ENCODE data around the gene SNX30. TPM values are rescaled to one million over a fixed set of nuclear protein-coding genes. Genes with fewer than 3 reads are reported as not detected.

Gene SNX30
- total RNA-seq, 1 experiment from 2014 or later, result 6.4 TPM

DNA sequence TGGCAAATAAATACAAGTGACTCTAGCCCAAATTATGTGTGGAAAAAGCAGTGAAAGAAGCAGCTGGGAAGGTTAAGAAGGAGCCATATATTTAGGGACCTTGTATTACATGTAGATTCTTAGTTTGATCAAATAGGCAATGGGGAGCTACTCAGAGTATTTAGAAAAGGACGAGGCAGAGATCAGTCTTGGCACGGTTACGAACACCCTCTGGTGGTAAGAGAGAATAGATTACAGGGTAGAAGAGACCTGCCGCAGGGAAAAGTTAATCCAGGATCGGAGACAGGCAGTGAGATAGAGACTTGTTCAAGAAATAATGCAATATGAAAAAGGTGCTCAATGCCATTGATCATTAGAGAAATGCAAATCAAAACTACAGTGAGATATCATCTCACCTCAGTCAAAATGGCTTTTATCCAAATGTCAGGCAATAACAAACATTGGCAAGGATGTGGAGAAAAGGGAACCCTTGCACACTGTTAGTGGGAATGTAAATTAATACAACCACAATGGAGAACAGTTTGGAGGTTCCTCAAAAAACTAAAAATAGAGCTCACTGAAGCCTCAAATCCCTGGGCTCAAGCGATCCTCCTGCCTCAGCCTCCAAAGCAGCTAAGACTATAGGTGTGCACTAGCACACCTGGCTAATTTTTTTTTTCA is 44.7 kb upstream of the SNX30 start:
- DNase-seq (peak; percentile 35), ATAC-seq (peak; percentile 49; the same call in 1 of the 2 replicates)
- Histone ChIP-seq H3K27me3 (ENCODE audit: low read length) (no peaks in the 10 kb centered on the region), H3K4me1 (ENCODE audit: insufficient read depth, low read length) (no peaks in the 10 kb centered on the region), H3F3A (ENCODE audit: low read length, unreplicated experiment) (no peaks in the 10 kb centered on the region), H4K20me1 (ENCODE audit: low read length) (no peaks in the 10 kb centered on the region), H3K9me2 (replicated peaks; ENCODE audit: low read length) (no peaks in the 10 kb centered on the region), H3K4me3 (ENCODE audit: low read length) (no peak overlapping the region), H3K27ac (ENCODE audit: low read length) (no peak overlapping the region), H3K79me2 (ENCODE audit: low read length) (peaks cover 32% of the 10 kb centered on the region), H3K9ac (ENCODE audit: low read length) (no peak overlapping the region), H3K36me3 (ENCODE audit: low read depth, low read length) (peaks cover 7% of the 10 kb centered on the region; the same call in 1 of the 2 replicates), H3K9me3 (ENCODE audit: low read length) (no peaks in the 10 kb centered on the region), H3K4me2 (ENCODE audit: low read length) (no peak overlapping the region), H2AFZ (ENCODE audit: low read length) (no peak overlapping the region)
- TF ChIP-seq EZH2phosphoT487 (IDR thresholded peaks at IDR 0.05; ENCODE audit: borderline replicate concordance, low read length), result no peak
- TF ChIP-seq CTCF (conservative IDR thresholded peaks at IDR 0.05; ENCODE audit: low read depth, low read length), result peak; percentile 48
- TF ChIP-seq EZH2 (IDR thresholded peaks at IDR 0.05; ENCODE audit: low read length, unreplicated experiment), result no peak
- CTCF ChIA-PET, result interaction anchor here (0.7 to 1.0 kb wide), 2 partner anchors 114 to 217 kb away, joined by 3 read pairs; no protein-coding TSS in a partner anchor
- POLR2A ChIA-PET (ENCODE audit: unreplicated experiment), result no interaction called here
- intact Hi-C loops (cut with micrococcal nuclease), result loop anchor here (2.0 kb wide), 1 partner anchor 219 kb away; the partner anchor contains the start of gene KIAA1958
- BruUV-seq (replicated peaks), result no TSS peak

DNA sequence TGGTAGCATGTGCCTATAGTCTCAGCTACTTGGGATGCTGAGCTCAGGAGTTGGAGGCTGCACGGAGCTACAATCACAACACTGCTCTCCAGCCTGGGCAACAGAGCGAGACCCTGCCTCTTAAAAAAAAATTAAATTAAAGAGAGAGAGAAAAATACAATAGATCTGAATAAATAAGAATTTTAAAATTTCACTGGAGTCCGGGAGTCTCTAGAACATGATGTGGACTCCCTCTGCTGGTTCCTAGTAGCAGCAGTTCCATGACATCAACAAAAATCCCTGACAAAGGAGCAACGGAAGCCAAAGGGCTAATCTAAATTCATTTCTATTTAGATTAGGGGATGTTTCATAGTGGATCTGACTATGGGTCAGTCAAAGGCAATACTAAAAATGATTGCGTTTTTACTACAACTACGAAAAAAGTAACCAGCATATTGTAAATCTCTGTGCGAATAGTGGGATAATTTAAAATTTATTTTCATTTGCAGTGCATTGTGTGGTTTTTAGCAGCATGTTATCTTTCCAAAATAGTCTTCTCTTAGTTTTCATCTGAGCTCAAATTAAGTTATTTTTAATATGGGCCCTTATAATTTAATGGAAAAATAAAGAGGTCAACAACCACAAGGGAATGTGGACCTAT is 39.4 kb upstream of the SNX30 start:
- no peak overlapping the region for H3K4me3 ChIP-seq (ENCODE audit: low read length)
- no peak overlapping the region for H3K9ac ChIP-seq (ENCODE audit: low read length)
- H3K4me2 ChIP-seq (ENCODE audit: low read length), result no peak overlapping the region
- no peaks in the 10 kb centered on the region for H3K4me1 ChIP-seq (ENCODE audit: insufficient read depth, low read length)
- no peaks in the 10 kb centered on the region for H3K9me2 ChIP-seq (replicated peaks; ENCODE audit: low read length)
- ChIA-PET CTCF (no interaction called here), POLR2A (ENCODE audit: unreplicated experiment) (no interaction called here)
- no peak overlapping the region for H2AFZ ChIP-seq (ENCODE audit: low read length)
- H3K36me3 ChIP-seq (ENCODE audit: low read depth, low read length), result peaks cover 16% of the 10 kb centered on the region
- H3K27me3 ChIP-seq (ENCODE audit: low read length), result no peaks in the 10 kb centered on the region
- no peak overlapping the region for H3K27ac ChIP-seq (ENCODE audit: low read length)
- peak; percentile 27 for DNase-seq
- intact Hi-C loops (cut with micrococcal nuclease), result loop anchor here (5.0 kb wide), 1 partner anchor 624 kb away; no protein-coding TSS in a partner anchor
- H3F3A ChIP-seq (ENCODE audit: low read length, unreplicated experiment), result no peaks in the 10 kb centered on the region
- TF ChIP-seq EZH2 (IDR thresholded peaks at IDR 0.05; ENCODE audit: low read length, unreplicated experiment) (no peak), EZH2phosphoT487 (IDR thresholded peaks at IDR 0.05; ENCODE audit: borderline replicate concordance, low read length) (no peak), CTCF (conservative IDR thresholded peaks at IDR 0.05; ENCODE audit: low read depth, low read length) (peak; percentile 51)
- no TSS peak for BruUV-seq (replicated peaks)
- H4K20me1 ChIP-seq (ENCODE audit: low read length), result no peaks in the 10 kb centered on the region
- H3K9me3 ChIP-seq (ENCODE audit: low read length), result no peaks in the 10 kb centered on the region
- H3K79me2 ChIP-seq (ENCODE audit: low read length), result peaks cover 65% of the 10 kb centered on the region
- ATAC-seq, result no peak

DNA sequence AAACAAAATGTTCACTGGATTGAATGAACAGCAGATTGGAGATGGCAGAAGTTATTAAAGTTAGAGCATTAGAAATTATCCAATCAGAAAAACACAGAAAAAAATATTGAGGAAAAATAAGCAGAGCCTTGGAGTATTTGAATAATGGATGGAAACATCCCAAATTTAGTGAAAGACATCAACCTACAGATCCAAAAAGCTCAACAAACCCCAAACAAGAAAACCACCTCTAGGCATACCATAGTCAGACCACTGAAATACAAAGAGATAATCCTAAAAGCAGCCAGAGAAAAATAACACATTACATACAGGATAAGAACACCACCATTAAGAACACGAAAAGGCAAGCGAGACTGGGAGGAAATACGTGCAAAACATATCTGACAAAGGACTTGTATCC is 37.9 kb upstream of the SNX30 start:
- intact Hi-C loops (cut with micrococcal nuclease), result loop anchor here (5.0 kb wide), 1 partner anchor 625 kb away; no protein-coding TSS in a partner anchor
- no peak overlapping the region for H3K4me3 ChIP-seq (ENCODE audit: low read length)
- no peak overlapping the region for H2AFZ ChIP-seq (ENCODE audit: low read length)
- no peaks in the 10 kb centered on the region for H3F3A ChIP-seq (ENCODE audit: low read length, unreplicated experiment)
- ChIA-PET CTCF (no interaction called here), POLR2A (ENCODE audit: unreplicated experiment) (no interaction called here)
- DNase-seq, result no peak
- no peak overlapping the region for H3K4me2 ChIP-seq (ENCODE audit: low read length)
- H3K9me2 ChIP-seq (replicated peaks; ENCODE audit: low read length), result no peaks in the 10 kb centered on the region
- no peak overlapping the region for H3K9ac ChIP-seq (ENCODE audit: low read length)
- no peak for TF ChIP-seq EZH2phosphoT487 (IDR thresholded peaks at IDR 0.05; ENCODE audit: borderline replicate concordance, low read length)
- no peak for TF ChIP-seq EZH2 (IDR thresholded peaks at IDR 0.05; ENCODE audit: low read length, unreplicated experiment)
- TF ChIP-seq CTCF (conservative IDR thresholded peaks at IDR 0.05; ENCODE audit: low read depth, low read length), result no peak
- no peaks in the 10 kb centered on the region; the same call in 1 of the 2 replicates for H3K4me1 ChIP-seq (ENCODE audit: insufficient read depth, low read length)
- peaks cover 81% of the 10 kb centered on the region for H3K79me2 ChIP-seq (ENCODE audit: low read length)
- H3K27me3 ChIP-seq (ENCODE audit: low read length), result no peaks in the 10 kb centered on the region
- BruUV-seq (replicated peaks), result no TSS peak
- no peak for ATAC-seq
- no peak overlapping the region for H3K27ac ChIP-seq (ENCODE audit: low read length)
- H3K9me3 ChIP-seq (ENCODE audit: low read length), result no peaks in the 10 kb centered on the region
- H4K20me1 ChIP-seq (ENCODE audit: low read length), result no peaks in the 10 kb centered on the region
- H3K36me3 ChIP-seq (ENCODE audit: low read depth, low read length), result peaks cover 16% of the 10 kb centered on the region
